Measurements from ENCODE around the gene HLA-DOB. TPM values are rescaled to one million over a fixed set of nuclear protein-coding genes. Genes with fewer than 3 reads are reported as not detected.

Gene HLA-DOB
- total and polyA plus RNA-seq, 2 of the 13 experiments (the other 11 are each of a cell fraction or from before 2014, with no cell fraction given) = not detected

DNA sequence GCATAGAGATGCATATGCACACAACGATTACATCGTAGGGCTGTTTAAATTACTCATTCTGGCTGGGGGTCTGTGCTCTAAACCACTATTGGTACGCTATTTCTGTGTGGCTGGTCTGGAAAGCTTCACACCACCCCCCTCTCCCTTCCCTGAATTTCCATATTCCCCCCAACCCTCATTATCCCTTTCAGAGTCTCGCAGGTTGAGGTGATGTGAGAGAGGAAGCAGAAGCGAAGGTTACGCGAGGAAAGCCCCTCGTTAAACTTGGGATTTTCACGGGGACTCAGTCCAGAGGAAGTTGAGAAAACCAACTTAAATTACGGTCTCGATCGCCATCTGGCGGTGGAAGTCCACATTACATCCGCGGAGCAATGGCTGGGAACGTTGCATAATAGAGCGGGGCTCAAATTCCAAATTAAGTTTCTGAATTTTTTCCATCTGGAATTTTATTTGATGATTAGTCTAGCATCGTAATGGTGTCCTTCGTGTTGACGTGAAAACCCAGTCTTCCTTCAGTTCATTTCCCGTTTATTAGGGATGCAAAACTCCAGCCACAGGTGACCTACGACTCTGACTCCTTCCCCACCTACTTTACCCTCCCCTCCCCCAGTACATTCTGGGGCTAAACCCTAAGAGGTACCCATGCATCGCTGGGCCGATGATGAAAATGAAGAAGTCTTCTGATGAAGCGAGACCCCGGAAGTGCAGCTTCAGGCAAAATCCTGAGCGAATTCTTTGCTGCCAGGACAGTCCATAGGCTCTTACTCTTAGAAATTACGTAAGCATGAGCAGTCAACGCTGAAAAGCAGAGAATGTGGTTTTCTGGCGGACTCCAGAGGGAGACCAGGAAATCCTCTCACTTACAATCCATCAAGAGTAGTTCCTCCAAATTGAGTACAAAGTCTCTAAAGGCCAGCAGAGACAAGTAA lies 19.7 kb downstream of the HLA-DOB start (continued):
- TF ChIP-seq, protein P1, sequence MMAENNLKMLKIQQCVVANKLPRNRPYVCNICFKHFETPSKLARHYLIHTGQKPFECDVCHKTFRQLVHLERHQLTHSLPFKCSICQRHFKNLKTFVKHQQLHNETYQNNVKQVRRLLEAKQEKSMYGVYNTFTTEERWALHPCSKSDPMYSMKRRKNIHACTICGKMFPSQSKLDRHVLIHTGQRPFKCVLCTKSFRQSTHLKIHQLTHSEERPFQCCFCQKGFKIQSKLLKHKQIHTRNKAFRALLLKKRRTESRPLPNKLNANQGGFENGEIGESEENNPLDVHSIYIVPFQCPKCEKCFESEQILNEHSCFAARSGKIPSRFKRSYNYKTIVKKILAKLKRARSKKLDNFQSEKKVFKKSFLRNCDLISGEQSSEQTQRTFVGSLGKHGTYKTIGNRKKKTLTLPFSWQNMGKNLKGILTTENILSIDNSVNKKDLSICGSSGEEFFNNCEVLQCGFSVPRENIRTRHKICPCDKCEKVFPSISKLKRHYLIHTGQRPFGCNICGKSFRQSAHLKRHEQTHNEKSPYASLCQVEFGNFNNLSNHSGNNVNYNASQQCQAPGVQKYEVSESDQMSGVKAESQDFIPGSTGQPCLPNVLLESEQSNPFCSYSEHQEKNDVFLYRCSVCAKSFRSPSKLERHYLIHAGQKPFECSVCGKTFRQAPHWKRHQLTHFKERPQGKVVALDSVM (CRISPR knock-in tag; IDR thresholded peaks at IDR 0.05) = no peak
- TF ChIP-seq, protein P2, sequence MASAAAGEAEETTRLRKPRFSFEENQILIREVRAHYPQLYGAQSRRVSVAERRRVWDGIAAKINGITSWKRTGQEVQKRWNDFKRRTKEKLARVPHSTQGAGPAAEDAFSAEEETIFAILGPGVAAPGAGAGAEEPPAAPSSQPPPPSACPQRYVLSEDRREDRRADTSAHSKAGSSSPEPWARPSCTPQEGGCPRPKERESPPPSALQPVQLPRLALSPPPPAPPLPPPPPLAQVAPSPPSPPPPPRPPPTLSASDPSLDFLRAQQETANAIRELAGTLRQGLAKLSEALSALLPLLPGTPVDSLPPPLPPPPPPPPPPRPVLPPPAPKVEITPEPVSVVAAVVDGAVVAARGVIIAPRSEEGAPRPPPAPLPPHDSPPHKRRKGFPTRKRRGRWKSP (CRISPR knock-in tag; IDR thresholded peaks at IDR 0.05) = peak; percentile 63
- TF ChIP-seq ZNF207 (IDR thresholded peaks at IDR 0.05; ENCODE audit: borderline replicate concordance) = no peak
- TF ChIP-seq, protein P3, sequence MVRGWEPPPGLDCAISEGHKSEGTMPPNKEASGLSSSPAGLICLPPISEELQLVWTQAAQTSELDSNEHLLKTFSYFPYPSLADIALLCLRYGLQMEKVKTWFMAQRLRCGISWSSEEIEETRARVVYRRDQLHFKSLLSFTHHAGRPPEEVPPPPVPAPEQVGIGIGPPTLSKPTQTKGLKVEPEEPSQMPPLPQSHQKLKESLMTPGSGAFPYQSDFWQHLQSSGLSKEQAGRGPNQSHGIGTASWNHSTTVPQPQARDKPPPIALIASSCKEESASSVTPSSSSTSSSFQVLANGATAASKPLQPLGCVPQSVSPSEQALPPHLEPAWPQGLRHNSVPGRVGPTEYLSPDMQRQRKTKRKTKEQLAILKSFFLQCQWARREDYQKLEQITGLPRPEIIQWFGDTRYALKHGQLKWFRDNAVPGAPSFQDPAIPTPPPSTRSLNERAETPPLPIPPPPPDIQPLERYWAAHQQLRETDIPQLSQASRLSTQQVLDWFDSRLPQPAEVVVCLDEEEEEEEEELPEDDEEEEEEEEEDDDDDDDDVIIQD (CRISPR knock-in tag; IDR thresholded peaks at IDR 0.05; ENCODE audit: low read depth) = no peak
- TF ChIP-seq, protein P4, sequence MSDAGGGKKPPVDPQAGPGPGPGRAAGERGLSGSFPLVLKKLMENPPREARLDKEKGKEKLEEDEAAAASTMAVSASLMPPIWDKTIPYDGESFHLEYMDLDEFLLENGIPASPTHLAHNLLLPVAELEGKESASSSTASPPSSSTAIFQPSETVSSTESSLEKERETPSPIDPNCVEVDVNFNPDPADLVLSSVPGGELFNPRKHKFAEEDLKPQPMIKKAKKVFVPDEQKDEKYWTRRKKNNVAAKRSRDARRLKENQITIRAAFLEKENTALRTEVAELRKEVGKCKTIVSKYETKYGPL (CRISPR knock-in tag; IDR thresholded peaks at IDR 0.05) = peak; percentile 99
- no peak for TF ChIP-seq FOXP4 (CRISPR knock-in tag; IDR thresholded peaks at IDR 0.05)
- no peak for TF ChIP-seq RBM39 (IDR thresholded peaks at IDR 0.05; ENCODE audit: low read depth, low read length, poor library complexity, severe bottlenecking)
- no peak for TF ChIP-seq PRMT3 (CRISPR knock-in tag; IDR thresholded peaks at IDR 0.05; ENCODE audit: borderline replicate concordance, low read depth)
- no peak for TF ChIP-seq BATF2 (CRISPR knock-in tag; IDR thresholded peaks at IDR 0.05)
- 0 out of 2 replicates have a peak, but pooled peaks have one; percentile 43 for TF ChIP-seq MTERF4 (CRISPR knock-in tag; IDR thresholded peaks at IDR 0.05)
- TF ChIP-seq ZNF280D (CRISPR knock-in tag; IDR thresholded peaks at IDR 0.05) = no peak
- no peak for TF ChIP-seq ZNF737 (CRISPR knock-in tag; IDR thresholded peaks at IDR 0.05; ENCODE audit: borderline replicate concordance)
- peak; percentile 88 for TF ChIP-seq SMC3 (IDR thresholded peaks at IDR 0.05; ENCODE audit: low read length)

Data from HepG2 (cell line).